T1000 (cell line): ENCODE data around the gene SLC45A1.

Source experiments
- DNase-seq: peaks from one replicate; lab custom pipeline; 2025; ENCODE audit warnings: mixed read lengths; lab: John Stamatoyannopoulos, UW

The SLC45A1 gene

DNA sequence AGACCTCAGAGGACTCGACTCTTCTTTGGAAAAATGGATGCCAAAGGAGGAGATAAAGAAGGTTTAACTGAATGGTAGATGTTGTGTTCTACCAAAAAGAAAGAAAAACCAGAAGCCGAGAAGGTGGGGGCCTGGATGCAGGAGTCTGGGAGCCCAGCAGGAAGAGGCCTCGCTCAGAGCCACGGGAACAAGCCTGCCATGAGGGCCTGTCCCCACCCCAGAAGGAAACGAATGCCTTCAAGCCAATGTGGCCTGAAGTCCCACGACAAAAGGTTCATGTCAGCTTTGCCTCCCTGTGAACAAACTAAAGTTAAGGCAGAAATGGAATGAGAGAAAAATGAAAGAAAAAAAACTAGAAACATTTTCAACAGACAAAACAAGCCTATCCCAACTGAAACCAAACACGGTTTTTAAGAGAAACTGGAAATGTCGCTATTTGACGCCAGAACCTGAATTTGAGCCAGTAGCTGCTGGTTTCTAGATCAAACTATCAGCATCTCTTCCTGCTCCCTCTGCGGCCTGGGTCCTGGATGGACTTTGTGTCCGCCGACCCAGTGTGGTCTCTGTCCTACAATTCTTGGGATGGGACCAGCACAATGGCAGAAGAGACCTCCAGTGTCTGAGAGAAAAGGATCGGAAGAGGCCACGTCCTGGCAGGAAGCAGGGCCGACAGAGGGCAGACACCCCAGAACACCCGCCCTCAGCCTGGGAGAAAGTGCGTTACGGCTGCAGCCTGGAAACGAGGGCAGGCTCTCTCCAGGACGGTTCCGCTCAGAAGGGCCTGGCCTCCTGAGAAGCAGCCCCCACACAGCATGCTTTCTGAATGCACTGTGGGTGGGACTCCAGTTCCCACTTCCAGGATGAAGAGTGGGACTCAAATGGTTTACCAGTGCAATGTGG lies 35.2 kb downstream of the SLC45A1 start:
- DNase-seq, result no peak

DNA sequence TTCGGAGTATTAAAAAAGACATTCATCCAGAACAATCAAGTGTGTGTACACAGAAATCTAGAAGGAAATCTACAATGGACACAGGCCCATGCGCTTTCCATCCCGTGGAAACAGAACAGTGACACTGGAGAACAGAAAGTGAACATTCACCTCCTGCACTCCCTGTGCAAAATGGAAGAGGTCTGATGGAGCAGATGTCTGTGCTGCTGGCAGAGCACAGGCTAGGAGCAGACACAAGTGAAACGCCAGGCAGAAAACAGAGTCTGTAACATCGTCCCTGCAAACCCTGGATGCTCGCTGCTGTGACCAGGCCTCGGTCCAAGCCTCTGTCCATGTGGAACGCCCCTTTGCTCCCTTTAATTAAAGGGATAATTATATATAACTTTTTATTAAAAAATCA lies 36.1 kb downstream of the SLC45A1 start:
- no peak for DNase-seq

DNA sequence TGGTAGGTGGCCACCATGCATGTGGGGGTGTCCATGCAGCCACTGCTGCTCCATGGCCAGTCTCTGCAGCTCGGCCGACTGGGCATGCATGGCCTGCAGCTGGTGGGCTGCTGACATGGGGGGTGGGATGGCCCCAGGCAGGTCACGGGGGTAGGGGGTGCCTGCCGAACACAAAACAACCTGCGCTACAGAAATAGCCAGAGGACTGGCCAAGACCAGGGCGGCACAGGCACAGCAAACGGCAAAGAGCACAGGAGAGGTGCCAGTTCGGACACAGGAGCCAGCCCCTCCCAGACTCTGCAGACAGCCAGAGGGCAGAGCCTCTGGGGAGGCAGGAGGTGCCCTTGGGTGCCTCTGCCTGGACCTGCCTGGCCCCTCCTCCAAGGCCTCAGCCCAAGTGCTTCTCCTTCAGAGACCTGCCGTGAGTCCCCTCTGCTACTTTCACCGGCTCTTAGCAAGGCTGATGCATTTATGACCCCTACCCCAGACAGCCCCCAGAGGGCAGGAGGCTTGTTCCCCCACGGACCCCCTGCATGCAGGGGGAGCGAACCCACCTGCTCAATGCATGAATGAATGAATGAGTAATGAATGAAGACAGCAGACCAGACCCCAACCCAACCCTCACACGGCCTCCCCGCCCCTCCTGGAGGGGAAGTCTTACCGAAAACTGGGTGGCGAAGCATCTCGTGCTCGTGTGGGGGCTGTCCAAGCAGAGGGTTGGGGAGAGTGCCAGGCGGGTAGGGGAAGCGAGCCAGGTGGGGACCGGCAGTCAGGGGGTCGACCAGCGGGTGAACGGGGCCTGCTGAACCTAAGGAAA lies 37.7 kb downstream of the SLC45A1 start:
- DNase-seq, result no peak

DNA sequence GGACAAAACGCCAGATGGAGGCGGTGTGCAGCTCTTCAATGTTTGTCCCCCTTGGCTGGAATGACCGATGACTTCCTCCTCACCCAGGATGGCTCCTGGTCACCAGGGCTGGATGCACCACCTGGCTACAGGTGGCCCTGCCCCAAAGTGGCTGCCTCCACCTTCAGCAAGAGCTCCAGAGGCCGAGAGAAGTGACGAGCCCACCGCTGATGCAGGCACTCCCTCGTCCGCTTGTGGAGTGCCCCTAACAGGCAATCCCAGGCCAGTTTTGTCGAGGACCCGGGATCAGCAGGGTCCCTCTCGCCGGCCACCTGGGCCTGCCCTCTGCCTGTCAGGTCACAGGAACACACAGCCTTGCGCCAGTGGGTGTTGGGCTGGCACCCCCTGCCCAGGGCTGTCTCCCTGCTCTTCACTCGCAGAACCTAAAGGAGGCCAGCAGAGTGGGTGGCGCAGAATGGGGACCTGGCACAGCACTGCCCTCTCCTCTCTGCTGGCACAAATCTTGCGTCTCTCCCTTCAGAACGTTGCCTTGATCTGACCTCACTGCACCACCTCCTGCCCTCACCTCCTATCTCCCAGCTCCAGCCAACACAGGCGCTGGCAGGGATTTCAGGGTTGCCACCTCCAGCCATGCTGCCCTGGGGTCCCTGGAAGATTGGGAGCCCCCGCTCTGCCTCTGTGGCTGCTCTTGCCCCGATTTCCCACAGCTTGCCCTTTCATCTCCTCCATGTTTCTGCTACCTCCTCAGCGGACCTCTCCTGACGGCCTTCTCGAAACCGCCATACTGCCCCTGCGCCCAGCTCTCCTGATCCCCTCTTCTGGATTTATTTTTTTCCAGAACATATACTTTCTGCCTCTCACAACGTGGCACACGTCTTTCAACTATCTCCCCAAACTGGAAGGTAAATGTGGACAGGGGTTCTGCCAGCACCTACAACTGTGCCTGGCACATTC lies 38.6 kb downstream of the SLC45A1 start:
- no peak for DNase-seq

DNA sequence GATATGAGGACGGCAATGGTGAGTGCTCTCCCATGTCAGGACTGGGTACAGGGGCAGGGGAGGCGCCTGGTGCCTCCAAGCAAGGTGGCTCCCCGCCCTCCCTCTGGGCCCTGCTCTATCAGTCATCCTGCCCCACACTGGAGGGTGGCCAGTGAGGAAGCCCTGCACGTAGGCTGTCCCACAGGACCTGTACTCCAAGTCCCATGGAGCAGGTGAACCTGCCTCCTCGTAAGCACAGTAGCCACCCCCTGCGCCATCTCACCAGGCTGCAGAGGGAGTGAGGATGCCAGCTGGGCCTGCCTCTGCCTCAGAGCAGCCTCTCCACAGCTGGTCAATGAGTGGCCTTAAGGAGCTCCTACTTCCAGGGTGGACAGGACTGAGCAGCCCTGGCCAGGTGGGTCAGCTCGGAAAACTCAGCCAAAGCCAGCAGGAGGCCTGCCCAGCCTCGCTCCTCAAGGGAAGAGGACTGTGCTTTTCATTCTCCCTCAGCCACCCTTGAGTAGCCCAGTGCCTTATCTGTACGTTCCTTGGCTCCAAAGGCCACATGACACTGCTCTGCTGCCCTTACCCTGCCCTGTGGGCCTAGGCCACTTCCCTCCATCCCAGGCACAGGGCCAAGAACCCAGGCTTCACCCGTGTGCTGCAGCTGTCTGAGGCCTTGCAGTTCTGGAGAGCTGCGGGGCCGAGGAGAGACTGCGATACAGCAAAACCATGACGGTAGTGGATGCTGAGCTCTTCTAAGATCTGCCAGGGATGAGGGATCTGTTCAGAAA lies 39.6 kb downstream of the SLC45A1 start:
- no peak for DNase-seq

DNA sequence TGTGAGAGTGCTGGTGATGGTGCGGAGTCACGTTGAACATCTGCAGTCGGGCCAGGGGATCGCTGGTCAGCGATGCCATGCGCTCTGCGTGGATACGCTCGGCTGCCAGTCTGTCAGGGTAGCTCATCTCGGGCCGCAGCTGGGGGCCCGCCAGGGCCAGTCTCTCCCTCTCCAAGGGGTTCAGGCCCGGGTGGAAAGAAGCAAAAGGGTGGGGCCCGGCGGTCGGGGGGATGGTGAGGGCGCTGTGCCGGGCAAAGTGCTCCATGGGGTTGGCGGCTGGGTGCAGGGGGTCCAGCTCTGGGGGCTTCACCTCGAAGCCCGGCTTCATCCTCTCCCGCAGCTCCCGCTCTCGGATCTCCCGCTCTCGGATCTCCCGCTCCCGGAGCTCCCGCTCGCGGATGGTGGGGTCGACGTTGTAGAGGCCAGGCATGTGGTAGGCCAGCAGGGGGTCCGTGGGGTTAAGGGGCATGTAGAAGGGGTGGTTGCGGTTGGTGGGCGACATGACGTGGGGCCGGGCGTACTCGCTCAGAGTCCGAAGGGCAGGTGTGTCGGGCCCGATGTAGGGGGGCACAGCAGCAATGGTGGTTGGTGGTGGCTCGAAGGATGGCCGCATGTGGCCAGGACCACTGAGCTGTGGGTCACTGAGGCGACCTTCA lies 40.5 kb downstream of the SLC45A1 start:
- no peak for DNase-seq

DNA sequence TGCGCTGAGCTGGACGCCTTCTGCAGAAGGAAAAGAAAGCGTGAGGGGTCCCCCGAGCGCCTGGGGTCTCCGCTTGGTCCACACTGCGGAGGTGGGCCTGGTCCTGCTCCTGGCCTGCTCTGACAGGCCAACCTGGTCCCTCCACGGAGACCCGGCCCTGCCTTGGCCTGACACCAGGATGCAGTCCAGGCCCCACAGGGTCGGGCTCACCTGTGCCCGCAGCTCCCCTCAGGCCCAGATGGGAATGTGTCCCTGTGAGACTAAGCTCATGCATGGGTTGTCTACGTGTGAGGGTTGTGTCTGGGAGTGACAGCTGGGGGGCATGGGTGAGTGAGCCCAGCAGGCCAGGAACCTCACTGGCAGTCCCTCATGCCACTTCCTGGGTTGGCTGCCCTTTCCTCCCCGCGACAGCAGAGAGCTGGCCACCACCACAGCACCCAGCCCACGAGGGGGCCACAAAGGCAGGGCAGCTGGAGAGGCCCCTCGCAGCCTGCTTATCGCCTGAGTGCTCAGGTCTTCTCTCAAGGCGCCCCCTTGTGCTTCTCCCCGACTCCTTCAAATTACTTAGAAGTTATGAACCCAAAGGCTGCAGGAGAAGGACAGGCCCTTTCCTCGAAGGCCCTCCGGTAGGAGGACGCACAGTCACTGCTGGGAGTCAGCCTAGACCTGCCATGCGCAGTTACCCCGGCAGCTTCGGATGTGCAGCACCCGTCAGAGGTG lies 41.1 kb downstream of the SLC45A1 start:
- no peak for DNase-seq

DNA sequence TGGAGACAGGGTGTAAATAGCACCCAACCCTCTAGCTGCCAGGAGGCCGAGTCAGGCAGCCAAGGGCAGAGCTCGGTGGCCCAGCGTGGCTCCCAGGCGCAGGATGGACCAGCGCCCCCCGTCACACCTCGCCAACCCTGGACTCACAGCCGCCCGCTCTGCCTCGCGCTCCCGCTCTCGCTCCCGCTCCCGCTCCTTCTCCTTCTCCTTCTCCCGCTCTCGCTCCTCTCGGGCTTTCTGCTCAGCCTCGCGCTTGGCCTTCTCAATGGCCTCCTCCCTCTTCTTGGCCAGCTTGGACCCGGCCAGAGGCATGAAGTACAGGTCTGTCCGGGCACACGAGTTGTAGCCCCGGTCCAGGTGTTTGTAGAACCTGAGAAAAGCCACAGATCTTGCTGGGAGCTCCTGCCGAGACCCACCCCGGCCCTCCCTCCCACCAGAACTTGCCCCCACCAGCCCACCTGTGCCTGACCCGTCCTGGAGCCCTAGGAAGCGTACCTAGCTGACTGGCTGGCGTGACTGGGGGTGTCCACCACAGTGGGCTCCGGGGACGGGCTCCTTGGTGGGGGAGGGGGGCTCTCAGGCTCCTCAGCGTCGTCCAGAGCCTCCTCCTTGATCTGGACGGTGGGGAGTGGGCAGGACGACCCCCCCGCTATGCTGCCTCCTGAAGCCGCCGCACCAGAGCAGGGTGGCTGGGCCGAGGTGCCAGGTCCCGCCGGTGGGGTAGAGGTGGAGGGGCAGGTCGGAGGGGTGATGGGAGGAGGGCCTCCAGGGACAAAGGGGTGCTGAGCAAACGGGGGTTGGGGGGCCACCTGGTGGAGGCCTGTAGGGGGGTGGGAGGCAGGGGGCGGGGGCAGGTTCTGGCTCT lies 41.9 kb downstream of the SLC45A1 start:
- no peak for DNase-seq

DNA sequence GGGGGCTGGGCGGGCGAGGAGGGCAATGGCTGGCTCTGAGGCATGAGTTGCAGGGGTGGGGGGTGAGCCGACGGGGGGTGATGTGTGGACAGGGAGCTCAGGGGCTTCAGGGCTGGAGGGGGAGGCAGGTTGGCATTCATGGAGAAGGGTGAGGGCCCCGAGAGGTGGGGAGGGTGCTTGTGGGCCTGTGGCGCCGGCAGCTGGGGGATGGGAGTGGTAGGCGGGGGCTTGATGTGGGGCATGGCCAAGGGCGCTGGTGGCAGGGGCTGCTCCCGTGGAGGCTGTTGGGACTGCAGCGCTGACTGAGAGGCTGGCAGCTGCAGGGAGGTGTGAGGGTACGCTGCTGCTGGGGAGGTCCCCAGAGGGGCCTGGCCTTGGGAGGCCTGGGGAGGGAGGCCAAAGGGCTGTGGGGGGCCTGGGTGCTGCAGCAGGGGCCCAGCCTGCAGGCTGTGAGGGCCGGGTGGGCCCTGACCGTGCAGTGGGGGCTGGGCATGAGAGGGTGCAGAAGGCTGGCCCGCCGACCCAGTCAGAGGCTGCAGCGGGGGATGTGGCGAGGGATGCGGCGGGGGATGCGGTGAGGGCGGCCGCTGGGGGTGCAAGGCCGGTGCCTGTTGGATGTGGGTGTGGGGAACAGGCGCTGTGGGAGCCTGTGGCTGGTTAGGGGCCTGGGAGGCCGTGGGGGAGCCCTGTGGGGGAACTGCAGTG lies 42.7 kb downstream of the SLC45A1 start:
- DNase-seq, result no peak

DNA sequence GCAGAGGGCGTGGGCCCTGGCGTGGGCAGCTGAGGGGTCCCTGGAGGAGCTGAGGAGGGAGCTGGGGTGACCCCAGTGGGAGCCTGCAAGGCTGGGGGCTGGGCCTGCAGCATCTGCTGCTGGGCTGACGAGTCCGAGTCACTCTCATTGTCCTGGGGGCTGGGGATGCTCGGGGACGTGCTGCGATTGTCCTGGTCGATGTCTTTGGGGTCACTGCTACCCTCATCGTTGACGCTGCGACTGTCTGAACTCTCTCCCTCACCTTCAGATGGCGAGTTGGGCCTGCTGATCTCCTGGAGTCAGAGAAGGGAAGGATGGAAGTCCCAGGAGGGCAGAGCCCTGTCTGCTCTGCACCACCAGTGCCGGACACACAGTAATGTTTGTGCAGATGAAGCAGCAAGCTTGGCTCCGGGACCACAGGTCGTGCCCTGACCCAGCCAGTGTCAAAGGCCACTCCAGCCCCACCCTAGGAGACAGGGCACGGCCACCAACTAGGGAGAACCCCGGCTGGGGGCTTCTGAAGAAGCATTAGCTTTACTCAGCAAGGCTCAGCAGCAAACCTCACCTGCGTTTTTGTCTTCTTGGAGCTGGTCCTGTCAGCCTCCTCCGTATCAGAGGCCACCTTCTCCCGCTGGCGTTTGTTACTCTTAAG lies 43.4 kb downstream of the SLC45A1 start:
- DNase-seq, result no peak

DNA sequence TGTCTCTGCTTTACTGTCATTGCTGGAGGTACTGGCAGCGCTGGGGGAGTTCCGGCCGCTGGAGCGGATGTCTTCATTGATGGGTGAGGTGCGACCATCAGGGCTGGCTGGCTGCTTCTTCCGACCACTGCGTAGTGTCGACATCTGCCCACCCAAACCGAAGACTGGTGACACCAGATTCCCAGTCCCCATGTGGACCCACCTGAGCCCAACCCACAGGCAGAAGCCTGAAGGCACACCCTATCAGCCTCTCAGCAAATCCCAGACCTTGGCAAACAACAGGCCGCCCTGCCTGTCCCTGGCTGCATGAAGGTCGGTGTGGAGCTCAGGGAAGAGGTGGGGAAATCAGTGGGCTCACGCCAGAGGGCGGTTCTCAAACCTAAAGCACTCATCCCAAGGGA lies 44.8 kb downstream of the SLC45A1 start:
- no peak for DNase-seq

DNA sequence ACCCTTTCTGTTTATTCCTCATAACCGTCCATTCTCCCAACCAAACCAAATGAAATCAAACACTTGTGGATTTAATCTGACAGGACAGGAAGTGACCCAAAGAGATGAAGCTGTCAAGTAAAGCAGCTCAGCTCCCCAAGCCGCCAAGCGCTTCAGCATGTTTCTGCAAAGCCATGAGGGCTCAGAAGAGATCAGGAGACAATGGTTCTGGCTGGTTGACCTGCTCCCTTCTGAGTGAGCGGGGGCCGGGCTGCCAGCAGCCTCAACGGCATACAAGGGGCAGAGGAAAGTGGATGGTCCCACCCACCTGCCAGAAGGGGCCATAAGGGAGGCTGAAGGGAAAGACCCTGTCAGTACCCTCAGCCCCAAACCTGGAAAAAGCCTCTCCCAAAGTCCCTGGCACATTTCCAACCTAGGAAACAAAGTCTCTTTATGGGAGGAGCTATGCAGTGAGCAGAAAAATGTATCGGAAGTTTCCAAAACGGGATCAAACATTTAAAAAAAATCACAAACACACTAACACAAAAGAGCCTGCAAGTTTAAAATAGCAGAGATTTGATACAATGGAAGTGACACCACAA lies 45.4 kb downstream of the SLC45A1 start:
- DNase-seq, result no peak

DNA sequence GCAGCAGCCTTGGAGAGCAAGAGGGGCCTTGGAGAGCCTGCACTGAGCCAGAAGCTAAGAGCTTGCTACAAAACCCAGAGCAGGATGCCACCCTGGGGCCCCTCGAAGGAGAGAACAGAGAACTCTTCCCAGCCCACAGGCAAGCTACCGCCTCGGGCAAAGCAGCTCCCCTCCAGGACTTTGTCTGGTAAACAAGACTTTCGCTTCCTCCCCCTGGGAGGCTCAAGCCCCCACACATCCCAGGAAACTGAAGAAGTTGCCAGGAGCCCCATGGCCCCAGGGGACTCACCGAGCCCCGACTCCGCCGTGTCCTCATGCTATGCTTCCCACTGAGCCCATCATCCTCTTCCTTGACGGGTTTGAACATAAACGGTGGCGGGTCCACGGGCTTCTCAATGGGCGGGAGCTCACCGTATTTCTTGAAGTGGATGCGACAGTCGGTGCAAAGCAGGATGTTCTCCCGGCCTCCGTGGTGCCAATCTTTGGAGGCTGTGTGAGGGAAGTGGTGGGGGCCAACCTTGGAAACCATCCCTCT lies 45.9 kb downstream of the SLC45A1 start:
- no peak for DNase-seq

DNA sequence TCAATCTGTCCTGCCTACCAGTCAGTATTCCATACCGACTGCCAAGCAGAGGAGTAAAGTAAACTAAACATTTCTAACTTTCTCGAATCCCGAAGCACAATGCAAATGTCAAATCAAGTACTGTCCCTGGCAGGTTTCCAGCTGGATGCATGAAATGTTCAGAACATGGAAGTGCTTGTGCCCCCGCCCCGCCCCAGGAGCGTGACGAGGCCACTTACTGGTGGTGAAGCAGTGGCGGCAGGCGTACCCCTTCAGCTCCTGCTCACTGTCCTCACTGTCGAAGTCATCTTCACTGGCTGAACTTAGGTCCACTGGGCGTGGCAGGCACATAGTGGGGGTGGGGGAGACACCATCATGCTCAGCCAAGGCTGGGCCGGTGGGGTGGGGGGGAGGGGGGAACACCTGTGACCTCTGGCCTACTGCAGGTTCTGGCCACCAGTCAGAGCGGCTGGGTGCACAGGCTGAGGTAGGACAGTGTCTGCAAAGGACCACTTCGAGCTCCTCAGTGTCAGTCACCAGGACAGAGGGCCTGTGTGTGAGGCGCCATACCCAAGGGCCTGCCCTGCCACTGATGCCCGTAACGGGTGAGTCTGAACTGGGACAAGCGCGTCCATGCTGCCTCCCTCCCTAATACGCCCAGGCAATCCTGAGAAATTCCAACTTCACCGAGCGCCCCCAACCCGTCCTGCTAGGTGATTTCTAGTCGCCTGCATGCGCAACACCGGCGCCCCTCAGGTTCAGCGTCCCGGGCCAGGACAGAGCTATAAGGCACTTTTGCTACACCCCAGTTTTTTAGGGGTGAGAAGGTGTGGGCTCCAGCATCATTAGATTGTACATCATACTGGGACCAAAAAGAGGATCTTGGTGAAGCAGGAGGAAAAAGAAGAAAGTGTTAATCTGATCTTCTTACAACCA lies 46.9 kb downstream of the SLC45A1 start:
- DNase-seq, result no peak

DNA sequence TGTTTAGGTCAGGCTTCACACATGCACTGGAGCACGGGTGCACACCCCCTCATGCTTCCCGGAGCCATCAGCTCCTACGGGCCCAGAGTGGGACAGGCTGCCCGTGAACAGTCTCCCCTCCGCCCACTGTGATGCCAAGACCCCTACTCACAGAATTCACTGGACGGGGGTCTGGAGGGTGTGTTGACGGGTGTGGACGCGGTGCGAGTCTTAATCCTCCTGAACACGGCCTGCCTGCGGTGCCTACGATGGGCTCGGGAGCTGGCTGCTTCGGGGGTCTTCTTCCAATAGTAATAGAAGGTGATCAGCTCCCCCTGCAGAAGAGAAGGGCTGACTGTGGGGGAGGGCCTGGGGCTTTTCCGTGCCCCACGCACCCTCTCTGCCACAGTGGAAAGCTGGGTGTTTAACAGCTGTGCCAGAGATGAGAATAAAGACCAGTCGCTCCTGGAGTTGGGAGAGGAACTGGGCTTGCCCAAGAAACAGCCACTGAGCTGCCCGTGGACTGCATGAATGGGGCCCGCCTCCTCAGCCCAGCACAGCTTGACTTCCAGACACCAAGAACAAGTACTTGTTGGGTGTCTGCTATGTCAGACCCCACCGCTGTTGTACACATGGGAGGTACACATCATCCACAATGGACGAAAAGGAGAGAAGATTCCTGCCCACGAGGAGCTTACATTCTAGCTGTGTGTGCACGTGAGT lies 47.9 kb downstream of the SLC45A1 start:
- DNase-seq, result no peak
